ENCODE measurements around the gene PTPRN2. TPM values are rescaled to one million over a fixed set of nuclear protein-coding genes. Genes with fewer than 3 reads are reported as not detected.

Gene PTPRN2
- total and polyA plus RNA-seq, 9 of the 15 experiments (the other 6 are each of a cell fraction or from before 2014, with no cell fraction given), result not detected

DNA sequence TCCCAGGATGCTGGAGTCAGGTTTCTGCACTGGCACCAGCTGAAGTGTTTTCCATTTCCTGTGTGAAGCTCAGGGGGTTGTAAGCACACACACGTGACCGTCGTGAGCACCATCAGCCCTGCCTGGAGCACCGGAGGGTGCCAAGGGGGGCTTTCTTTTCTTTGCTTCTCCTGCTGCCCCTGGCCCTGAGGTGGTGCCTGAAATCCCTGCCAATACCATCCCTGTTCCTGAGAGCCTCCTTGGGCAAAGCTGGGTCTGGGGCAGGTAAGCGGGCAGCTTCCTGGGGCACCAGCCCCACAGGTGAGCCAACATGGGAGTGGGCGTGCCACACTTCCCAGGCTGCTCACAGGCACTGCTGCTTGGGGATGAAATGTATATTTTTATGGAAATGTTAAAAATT, 657.2 kb downstream of the PTPRN2 start (continued):
- TF ChIP-seq SMARCA4 (IDR thresholded peaks at IDR 0.05), result no peak
- no peak for TF ChIP-seq NFE2 (IDR thresholded peaks at IDR 0.05; ENCODE audit: low read depth)
- TF ChIP-seq ZNF232 (CRISPR knock-in tag; IDR thresholded peaks at IDR 0.05), result no peak
- TF ChIP-seq CREBBP (IDR thresholded peaks at IDR 0.05; ENCODE audit: low read depth, low read length), result no peak
- no peak for TF ChIP-seq HNRNPK (IDR thresholded peaks at IDR 0.05; ENCODE audit: low read depth, low read length, poor library complexity, severe bottlenecking)
- no peak for TF ChIP-seq ZNF445 (CRISPR knock-in tag; IDR thresholded peaks at IDR 0.05; ENCODE audit: low read depth)
- TF ChIP-seq RAD51 (IDR thresholded peaks at IDR 0.05; ENCODE audit: borderline replicate concordance, low read depth), result no peak
- no peak for TF ChIP-seq PHB2 (IDR thresholded peaks at IDR 0.05; ENCODE audit: low read depth)
- TF ChIP-seq ID3 (CRISPR knock-in tag; IDR thresholded peaks at IDR 0.05), result no peak
- TF ChIP-seq ID3 (tag; IDR thresholded peaks at IDR 0.05), result no peak

- H3K4me2 ChIP-seq (ENCODE audit: insufficient read depth, low read length), result no peak overlapping the region
- 0% methylated on average over 16 of the region's 16 CpGs for WGBS (ENCODE audit: insufficient coverage, low coverage, missing lambda C conversion rate)
- DNase-seq (ENCODE audit: extremely low read depth in 1 of 4, low spot score in 3 of 4) (no peak), FAIRE-seq (no peak), ATAC-seq (no peak)
- ChIA-PET CTCF (ENCODE audit: low intra/inter-chr PET ratio) (no interaction called here), POLR2A (no interaction called here)
- H3K79me2 ChIP-seq (ENCODE audit: control insufficient read depth, insufficient read depth, low read length), result no peaks in the 10 kb centered on the region
- H3K4me3 ChIP-seq, result no peak overlapping the region
- no TSS peak for BruUV-seq (replicated peaks)
- H2AFZ ChIP-seq (ENCODE audit: low read depth, low read length), result no peak overlapping the region
- no peaks in the 10 kb centered on the region for H3K4me1 ChIP-seq (replicated peaks in 1 of 2; ENCODE audit: control insufficient read depth in 2 of 2, insufficient read depth in 2 of 2, low read length in 2 of 2)
- H3K36me3 ChIP-seq (ENCODE audit: control insufficient read depth, insufficient read depth, low read length), result no peaks in the 10 kb centered on the region
- no peak overlapping the region for H3K9ac ChIP-seq (ENCODE audit: insufficient read depth in 1 of 2, low read depth in 2 of 2, low read length in 2 of 2)
- in situ Hi-C loops (cut with MboI) (no loop called here), intact Hi-C loops (cut with micrococcal nuclease) (no loop called here)
- H3K9me3 ChIP-seq (replicated peaks; ENCODE audit: control insufficient read depth, insufficient read depth, low read depth, low read length), result 0 out of 2 replicates have a peak, but pooled peaks cover 5% of the 10 kb centered on the region
- H3K27ac ChIP-seq (ENCODE audit: extremely low read depth, low read depth, low read length), result no peak overlapping the region
- no peaks in the 10 kb centered on the region for H3K9me1 ChIP-seq (ENCODE audit: control insufficient read depth, insufficient read depth, low read length)
- peaks cover 0 to 7% of the 10 kb centered on the region in 2 experiments; a peak in 1 of 5 replicates for H3K27me3 ChIP-seq (ENCODE audit: control insufficient read depth in 2 of 2, insufficient read depth in 2 of 2, low read length in 2 of 2)
- H4K20me1 ChIP-seq (replicated peaks; ENCODE audit: control insufficient read depth, insufficient read depth, low read length), result no peaks in the 10 kb centered on the region
- TF ChIP-seq, protein P1, sequence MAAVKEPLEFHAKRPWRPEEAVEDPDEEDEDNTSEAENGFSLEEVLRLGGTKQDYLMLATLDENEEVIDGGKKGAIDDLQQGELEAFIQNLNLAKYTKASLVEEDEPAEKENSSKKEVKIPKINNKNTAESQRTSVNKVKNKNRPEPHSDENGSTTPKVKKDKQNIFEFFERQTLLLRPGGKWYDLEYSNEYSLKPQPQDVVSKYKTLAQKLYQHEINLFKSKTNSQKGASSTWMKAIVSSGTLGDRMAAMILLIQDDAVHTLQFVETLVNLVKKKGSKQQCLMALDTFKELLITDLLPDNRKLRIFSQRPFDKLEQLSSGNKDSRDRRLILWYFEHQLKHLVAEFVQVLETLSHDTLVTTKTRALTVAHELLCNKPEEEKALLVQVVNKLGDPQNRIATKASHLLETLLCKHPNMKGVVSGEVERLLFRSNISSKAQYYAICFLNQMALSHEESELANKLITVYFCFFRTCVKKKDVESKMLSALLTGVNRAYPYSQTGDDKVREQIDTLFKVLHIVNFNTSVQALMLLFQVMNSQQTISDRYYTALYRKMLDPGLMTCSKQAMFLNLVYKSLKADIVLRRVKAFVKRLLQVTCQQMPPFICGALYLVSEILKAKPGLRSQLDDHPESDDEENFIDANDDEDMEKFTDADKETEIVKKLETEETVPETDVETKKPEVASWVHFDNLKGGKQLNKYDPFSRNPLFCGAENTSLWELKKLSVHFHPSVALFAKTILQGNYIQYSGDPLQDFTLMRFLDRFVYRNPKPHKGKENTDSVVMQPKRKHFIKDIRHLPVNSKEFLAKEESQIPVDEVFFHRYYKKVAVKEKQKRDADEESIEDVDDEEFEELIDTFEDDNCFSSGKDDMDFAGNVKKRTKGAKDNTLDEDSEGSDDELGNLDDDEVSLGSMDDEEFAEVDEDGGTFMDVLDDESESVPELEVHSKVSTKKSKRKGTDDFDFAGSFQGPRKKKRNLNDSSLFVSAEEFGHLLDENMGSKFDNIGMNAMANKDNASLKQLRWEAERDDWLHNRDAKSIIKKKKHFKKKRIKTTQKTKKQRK (IDR thresholded peaks at IDR 0.05; ENCODE audit: borderline replicate concordance, low read depth, low read length), result no peak
- no peak for TF ChIP-seq RFX5 (IDR thresholded peaks at IDR 0.05; ENCODE audit: low read depth, low read length)
Measured at GRCh38 chr7:157929671-157930070, 658.0 kb downstream of the PTPRN2 start.
